DND-41 (cell line): ENCODE data around the gene DPP6.

Experiments used
- EZH2 ChIP-seq: IDR thresholded peaks from 3 replicates; pipeline ENCODE4 v1.6.1; 2012; ENCODE audit warnings: borderline replicate concordance, low read depth, mild to moderate bottlenecking, moderate library complexity, low read length, inconsistent platforms; ENCODE audit not compliant: severe bottlenecking
- TF ChIP-seq, protein P1 (sequence below): IDR thresholded peaks from 2 replicates; pipeline ENCODE4 v1.5.1; 2012; ENCODE audit warnings: borderline replicate concordance, low read length, moderate library complexity, mild to moderate bottlenecking; ENCODE audit not compliant: poor library complexity, severe bottlenecking; ENCODE audit errors: extremely low read depth

DNA sequence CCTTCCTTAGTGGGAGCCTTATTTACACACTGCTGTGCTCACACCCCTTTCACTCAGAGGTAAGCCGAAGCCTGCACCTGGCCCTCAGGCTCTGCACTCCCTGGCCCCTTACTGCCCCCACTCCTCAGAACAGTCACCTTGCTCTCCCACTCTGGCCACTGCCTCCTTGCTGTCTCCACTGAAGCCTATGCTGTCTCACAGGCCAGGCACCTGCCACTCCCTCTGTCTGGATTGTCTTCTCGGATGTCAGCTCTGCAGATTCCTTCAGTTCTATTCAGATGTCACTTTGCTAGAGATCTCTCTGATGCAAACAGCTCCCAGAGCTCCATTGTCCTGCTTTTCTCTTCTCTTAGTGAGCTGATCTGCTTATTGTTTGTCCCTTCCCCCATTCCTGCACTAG, 390.7 kb downstream of the DPP6 start:
- no peak for TF ChIP-seq EZH2
- TF ChIP-seq, protein P1, sequence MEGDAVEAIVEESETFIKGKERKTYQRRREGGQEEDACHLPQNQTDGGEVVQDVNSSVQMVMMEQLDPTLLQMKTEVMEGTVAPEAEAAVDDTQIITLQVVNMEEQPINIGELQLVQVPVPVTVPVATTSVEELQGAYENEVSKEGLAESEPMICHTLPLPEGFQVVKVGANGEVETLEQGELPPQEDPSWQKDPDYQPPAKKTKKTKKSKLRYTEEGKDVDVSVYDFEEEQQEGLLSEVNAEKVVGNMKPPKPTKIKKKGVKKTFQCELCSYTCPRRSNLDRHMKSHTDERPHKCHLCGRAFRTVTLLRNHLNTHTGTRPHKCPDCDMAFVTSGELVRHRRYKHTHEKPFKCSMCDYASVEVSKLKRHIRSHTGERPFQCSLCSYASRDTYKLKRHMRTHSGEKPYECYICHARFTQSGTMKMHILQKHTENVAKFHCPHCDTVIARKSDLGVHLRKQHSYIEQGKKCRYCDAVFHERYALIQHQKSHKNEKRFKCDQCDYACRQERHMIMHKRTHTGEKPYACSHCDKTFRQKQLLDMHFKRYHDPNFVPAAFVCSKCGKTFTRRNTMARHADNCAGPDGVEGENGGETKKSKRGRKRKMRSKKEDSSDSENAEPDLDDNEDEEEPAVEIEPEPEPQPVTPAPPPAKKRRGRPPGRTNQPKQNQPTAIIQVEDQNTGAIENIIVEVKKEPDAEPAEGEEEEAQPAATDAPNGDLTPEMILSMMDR = no peak
